AG04450 (cell line): ENCODE measurements around the gene EPAS1. TPM values are rescaled to one million over a fixed set of nuclear protein-coding genes. Genes with fewer than 3 reads are reported as not detected.

ENCODE experiments used
- CTCF ChIA-PET: fragments of 300-600, 350-600 bp; formaldehyde crosslinking; extraction: SDS; loops from one replicate; lab custom pipeline; 2022; ENCODE audit warnings: antibody characterized with exemption, inconsistent platforms; lab: Charles Lee
- POLR2A ChIA-PET: fragments of 350-600 bp; formaldehyde crosslinking; extraction: SDS; loops from one replicate; lab custom pipeline; 2021; ENCODE audit warnings: antibody characterized with exemption, inconsistent platforms; lab: Yijun Ruan, JAX
- DNase-seq: peaks from one replicate; pipeline ENCODE4 v3.0.0-alpha.2; 2011; ENCODE audit warnings: low read depth, low spot score
- H3K27ac ChIP-seq: one replicate; pipeline ENCODE4 v1.5.1; 2012; ENCODE audit warnings: low read depth, low read length, control low read depth
- H3K27me3 ChIP-seq: one replicate; pipeline ENCODE4 v1.6.0; 2012; ENCODE audit warnings: low read length; ENCODE audit not compliant: control insufficient read depth, insufficient read depth
- H3K4me3 ChIP-seq: 2 replicates; pipeline ENCODE4 v1.5.1; 2011; ENCODE audit warnings: mild to moderate bottlenecking, low read depth, low read length, control low read depth
- H3K9me3 ChIP-seq: 2 replicates; pipeline ENCODE4 v1.5.1; 2012; ENCODE audit warnings: low read length; ENCODE audit not compliant: control insufficient read depth, insufficient read depth
- CTCF ChIP-seq: IDR thresholded peaks from 2 replicates; pipeline ENCODE4 v1.5.1; 2011; ENCODE audit warnings: low read depth, low read length, control low read depth, inconsistent platforms
- polyA plus RNA-seq: library from polyadenylated mRNA; depleted of rRNA; stranded (reverse); fragments of >200 nt; gene quantifications from 2 replicates; pipeline ENCODE4 v1.2.3, GENCODE V29; 2011

Gene EPAS1
- polyA plus RNA-seq, 1 experiment = 506 TPM

DNA sequence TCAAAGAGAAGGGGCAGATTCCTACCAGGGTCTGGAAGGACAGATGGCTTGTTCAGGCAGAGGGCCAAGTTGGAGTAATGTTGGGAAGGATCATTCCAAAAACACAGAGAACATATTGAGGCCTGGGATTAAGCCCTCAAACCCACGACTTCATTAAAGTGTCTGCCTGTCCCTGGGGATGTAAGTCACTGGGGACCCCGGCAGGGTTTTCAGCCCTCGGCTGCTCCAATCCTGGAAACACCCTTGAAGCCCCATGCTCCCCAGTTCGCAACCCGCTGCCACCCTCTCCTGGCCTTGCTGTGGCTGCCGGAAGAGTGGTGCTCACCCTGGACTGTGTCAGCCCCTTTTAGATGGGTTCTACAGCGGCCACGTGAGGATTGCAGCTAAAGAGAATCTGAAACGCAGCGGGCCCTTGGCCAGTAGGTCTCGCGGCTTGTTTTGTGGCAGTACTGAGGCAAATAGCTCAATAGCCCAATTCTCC, 79.9 kb downstream of the EPAS1 start:
- Histone ChIP-seq H3K4me3 (no peak overlapping the region), H3K9me3 (no peaks in the 10 kb centered on the region), H3K27me3 (no peaks in the 10 kb centered on the region), H3K27ac (no peak overlapping the region)
- ChIA-PET POLR2A (no interaction called here), CTCF (interaction anchor here (1.5 kb wide), 1 partner anchor 11 kb away, joined by 6 read pairs; no protein-coding TSS in a partner anchor)
- TF ChIP-seq CTCF = no peak
- DNase-seq = no peak

GRCh38 chr2:46377666-46378560, 80.7 kb downstream of the EPAS1 start:
- no peak for TF ChIP-seq CTCF
- Histone ChIP-seq H3K27me3 (no peaks in the 10 kb centered on the region), H3K9me3 (no peaks in the 10 kb centered on the region), H3K27ac (peak overlapping the region; percentile 39), H3K4me3 (no peak overlapping the region)
- CTCF ChIA-PET = interaction anchor here (0.8 to 1.5 kb wide), 2 partner anchors 11 to 384 kb away, joined by 3 to 6 read pairs; no protein-coding TSS in a partner anchor
- no peak for DNase-seq
- POLR2A ChIA-PET = interaction anchor here (1.4 kb wide), 1 partner anchor 376 kb away, joined by 8 read pairs; no protein-coding TSS in a partner anchor

- no peaks in the 10 kb centered on the region for H3K27me3 ChIP-seq
- TF ChIP-seq CTCF = no peak
- H3K27ac ChIP-seq = peak overlapping the region; percentile 57
- ChIA-PET CTCF (interaction anchor here (0.8 to 1.5 kb wide), 2 partner anchors 12 to 385 kb away, joined by 3 to 6 read pairs; no protein-coding TSS in a partner anchor), POLR2A (interaction anchor here (0.7 to 1.4 kb wide), 3 partner anchors 56 to 377 kb away, joined by 4 to 8 read pairs (median 4); no protein-coding TSS in a partner anchor)
- DNase-seq = no peak
- H3K4me3 ChIP-seq = no peak overlapping the region
- H3K9me3 ChIP-seq = no peaks in the 10 kb centered on the region
Measured at GRCh38 chr2:46378616-46379015, 81.4 kb downstream of the EPAS1 start.

DNA sequence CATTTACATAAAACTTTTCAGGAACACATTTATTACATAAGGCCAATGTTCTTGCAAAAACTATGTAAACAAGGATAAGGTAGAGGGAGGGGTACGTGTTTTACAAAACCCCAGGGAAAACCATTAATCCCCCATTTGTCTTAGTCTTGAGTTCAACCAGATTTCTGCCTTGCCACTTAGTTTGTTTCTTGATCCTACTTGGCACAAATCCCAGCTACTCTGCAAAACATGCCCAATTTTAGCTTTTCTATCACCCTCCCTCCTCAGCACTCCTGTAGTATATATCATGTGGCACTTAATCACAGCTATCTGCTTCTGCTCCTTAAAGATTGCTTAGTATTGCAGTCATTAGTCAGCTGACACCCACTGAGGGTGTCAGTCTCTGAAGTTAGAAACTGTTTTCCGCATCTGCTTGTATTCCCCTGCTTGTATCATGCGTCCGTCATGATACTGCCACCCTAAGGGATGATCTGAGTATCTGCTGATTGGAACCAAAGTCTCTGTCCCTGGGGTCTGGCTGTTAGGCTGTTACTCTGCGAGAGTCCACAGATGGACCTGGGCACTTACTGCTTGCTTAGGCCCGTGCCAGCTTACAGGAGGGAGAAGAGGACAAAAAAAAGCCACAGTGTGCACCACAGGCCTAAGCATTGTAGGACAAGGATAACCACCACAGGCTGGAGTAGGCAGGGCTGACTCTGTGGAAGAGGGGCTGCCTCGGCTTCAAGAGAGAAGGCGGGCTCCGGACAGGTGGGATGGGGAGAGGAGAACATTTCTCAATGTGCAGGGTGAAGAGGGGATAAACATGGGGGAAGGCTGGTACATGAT, 82.2 kb downstream of the EPAS1 start:
- H3K27me3 ChIP-seq = no peaks in the 10 kb centered on the region
- peak; percentile 57 for DNase-seq
- H3K9me3 ChIP-seq = no peaks in the 10 kb centered on the region
- POLR2A ChIA-PET = interaction anchor here (0.5 to 1.4 kb wide), 4 partner anchors 56 to 378 kb away, joined by 4 to 8 read pairs (median 4); no protein-coding TSS in a partner anchor
- peak overlapping the region; percentile 3 for H3K27ac ChIP-seq
- no peak for TF ChIP-seq CTCF
- CTCF ChIA-PET = interaction anchor here (1.2 kb wide), 1 partner anchor 13 kb away, joined by 7 read pairs; no protein-coding TSS in a partner anchor
- H3K4me3 ChIP-seq = no peak overlapping the region
